ENCODE results near the gene XPR1.
"Not testable (repeated sequence)": the region's sequence is repeated elsewhere in the genome, so short reads cannot be mapped to it uniquely, and the experiment has no call there.

XPR1 gene

DNA sequence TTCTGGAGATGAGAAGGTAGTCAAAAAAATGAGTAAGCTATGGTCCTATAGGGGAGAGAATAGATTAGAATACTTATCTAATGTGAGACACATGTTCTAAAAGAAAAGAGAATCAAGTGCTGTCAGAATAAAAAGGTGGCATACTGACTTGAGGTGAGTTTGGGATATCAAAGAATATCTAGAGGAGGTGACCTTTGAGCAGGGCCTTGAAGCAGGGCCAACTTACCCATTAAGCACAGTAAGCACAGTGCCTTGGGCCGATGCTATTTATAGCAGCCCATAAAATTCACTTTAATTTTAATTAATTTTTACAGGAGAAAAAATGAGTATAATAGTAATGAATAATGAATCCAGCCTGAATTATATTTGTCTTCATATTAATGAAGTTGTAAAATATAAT lies 92.2 kb downstream of the XPR1 start:
- no peak for DNase-seq

GRCh38 chr1:180726024-180726423 lies 94.2 kb downstream of the XPR1 start:
- not testable (repeated sequence) for DNase-seq

DNA sequence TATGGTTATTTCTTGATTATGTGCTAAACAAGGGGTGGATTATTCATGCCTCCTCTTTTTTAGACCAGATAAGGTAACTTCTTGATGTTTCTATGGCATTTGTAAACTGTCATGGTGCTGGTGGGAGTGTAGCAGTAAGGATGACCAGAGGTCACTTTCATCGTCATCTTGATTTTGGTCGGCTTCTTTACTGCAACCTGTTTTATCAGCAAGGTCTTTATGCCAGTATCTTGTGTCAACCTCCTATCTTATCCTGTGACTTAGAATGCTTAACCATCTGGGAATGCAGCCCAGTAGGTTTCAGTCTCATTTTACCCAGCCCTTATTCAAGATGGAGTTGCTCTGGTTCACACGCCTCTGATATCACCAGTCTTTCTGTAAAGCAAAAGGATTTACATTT lies 95.9 kb downstream of the XPR1 start:
- DNase-seq, result not testable (repeated sequence)

GRCh38 chr1:180728472-180729106 lies 96.8 kb downstream of the XPR1 start:
- DNase-seq, result no peak

- DNase-seq, result no peak
Observed at GRCh38 chr1:180731131-180731530, 99.3 kb downstream of the XPR1 start.

DNA sequence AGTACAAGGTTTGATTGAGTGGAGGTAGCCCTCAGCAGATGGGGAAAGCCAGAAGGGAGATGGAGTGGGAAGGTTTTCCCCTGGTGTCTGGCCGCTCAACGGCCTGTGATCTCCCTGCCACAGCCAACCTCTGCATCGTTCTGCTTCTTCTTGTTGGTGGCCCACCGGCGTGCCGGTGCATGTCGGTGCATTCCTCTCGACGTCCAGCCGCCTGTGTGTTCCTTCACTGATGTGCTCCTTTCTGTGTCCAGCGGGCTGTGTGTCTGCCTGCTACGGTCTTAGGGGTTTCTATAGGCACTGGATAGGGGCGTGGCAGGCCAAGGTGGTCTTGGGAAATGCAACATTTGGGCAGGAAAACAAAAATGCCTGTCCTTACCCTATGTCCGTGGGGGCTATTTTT lies 101.0 kb downstream of the XPR1 start:
- DNase-seq, result no peak

DNA sequence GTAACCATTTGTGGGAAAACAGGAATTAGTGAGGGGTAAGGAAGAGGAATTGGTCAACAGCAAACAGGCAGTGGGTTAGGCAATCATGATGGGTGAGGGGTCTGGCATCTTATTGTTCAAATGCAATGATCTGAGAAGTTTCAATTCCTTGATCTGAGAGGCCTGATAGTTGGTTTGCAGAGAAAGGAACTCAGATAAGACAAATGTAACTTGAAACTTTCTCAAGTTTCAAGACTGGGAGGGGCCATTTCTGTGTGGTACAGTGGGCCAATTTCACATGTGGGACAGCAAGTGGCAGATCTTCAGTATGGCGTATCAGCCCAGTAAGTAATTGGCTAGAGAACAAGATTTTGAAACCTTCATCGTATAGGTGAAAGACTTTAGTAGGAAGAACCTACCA lies 102.5 kb downstream of the XPR1 start:
- no peak for DNase-seq

DNA sequence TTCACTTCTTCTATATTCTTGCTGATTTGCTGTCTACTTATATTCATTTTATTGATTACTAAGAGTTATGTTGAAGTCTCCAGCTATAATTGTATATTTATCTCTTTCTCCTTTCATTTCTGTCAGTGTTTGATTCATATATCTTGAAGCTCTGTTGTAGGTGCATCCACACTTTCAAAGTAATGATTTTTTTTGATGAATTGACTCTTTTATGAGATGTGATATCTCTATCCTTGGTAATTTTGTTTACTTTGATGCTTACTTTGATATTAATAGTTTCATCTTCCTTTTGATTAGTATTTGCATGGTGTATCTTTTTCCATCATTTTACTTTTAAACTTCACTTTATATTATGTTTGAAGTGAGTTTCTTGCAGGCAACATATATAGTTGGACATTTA lies 110.8 kb downstream of the XPR1 start:
- DNase-seq, result no peak

DNA sequence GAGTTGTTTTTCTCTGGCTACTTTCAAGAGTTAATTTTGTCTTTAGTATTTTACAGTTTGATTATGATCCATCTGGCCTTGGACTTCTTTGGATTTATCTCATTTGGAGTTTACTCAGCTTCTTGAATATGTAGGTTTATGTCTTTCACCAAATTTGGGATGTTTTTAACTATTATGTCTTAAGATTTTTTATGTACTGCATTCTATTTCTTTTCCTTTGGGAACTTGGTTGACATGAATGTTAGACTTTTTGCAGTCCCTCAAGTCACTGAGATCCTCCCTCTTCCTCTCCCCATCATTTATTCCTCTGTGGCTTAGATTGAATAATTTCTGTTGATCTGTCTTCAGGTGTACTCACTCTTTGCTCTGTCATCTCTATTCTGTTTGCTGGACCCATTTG lies 112.0 kb downstream of the XPR1 start:
- no peak for DNase-seq

GRCh38 chr1:180745098-180745497 lies 113.3 kb downstream of the XPR1 start:
- no peak for DNase-seq

DNA sequence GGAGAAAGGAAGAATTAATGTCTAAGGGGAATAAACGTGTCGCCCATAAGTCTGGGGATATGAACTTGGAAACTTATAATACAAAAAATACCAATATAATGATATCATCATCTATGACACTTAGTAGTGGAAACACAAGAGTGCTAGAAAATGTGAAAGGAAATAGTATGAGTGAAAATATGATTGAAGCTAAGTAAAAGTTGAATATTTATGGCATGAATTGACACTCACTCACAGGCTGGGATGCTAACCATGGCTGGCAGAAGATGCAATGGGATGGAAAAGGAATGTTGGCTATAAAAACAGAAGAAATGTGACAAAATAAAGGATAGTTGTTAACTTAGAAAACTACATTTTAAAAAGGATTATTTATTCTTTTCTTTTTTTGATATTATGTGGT lies 120.1 kb downstream of the XPR1 start:
- no peak for DNase-seq

DNA sequence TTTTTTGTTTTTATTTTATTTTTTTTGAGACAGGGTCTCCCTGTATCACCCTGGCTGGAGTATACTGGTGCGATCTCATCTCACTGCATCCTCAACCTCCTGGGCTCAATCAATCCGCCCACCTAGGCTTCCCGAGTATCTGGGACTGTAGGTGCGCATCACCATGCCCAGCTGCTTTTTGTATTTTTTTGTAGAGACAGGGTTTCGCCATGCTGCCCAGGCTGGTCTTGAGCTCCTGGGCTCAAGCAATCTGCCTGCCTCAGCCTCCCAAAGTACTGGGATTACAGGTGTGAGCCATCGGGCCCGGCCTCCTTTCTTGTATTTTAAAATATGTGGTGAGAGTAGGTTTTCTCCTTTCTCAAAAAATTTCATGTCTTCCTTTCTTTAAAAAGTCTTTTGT lies 122.6 kb downstream of the XPR1 start:
- no peak for DNase-seq

DNA sequence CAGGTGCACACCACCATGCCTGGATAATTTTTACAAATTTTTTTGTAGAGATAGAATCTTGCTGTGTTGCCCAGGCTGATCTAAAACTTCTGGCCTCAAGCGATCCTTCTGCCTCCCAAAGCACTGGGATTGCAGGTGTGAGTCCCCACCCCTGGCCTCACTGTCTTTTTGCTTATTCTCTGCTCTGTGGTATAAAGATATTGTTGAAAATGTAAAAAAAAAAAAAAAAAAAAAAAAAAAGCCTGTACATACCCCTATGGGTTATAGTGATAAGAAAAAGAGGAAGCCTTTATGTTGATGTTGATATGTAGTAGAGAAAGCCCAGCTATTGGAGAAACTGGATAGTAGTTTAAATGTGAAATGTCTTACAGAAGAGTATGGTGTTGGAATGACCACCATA lies 125.8 kb downstream of the XPR1 start:
- DNase-seq, result no peak

DNA sequence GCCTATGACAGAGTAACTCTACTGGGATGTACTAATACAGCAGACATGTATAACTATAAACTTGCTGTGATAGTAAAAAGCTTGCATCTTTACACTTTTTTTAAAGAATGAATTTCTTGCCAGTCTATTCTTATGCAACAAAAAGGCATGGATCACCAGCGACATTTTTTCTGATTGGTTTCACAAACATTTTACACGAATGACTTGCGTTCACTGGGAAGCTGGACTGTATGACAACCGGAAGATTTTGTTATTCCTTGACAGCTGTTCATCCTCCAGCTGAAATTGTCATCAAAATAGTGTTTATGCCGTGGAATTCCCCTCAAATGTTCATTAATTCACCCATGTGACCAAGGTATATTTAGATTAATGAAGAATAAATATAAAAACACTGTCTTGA lies 131.0 kb downstream of the XPR1 start:
- DNase-seq, result no peak

DNA sequence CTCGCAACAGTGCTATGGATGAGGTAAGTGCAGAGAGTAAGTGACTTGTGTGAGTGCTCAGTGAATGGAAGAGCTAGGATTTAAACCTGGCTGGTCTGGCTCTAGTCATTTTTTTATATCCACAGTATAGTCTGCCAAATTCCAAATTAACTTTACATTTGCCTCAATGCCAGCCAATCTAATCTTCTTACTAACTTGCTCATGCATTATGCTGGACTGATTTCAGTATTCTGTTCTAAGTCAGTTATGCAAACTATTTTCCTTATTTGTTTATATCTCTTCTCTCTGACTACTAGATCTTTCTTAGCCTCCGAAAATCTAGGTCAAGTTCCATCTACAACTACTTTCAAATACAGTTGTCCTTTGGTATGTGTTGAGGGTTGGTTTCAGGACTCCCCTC lies 133.3 kb downstream of the XPR1 start:
- DNase-seq, result peak; percentile 70 to 83

- DNase-seq, result no peak
Observed at GRCh38 chr1:180769889-180770288, 138.1 kb downstream of the XPR1 start.

DNA sequence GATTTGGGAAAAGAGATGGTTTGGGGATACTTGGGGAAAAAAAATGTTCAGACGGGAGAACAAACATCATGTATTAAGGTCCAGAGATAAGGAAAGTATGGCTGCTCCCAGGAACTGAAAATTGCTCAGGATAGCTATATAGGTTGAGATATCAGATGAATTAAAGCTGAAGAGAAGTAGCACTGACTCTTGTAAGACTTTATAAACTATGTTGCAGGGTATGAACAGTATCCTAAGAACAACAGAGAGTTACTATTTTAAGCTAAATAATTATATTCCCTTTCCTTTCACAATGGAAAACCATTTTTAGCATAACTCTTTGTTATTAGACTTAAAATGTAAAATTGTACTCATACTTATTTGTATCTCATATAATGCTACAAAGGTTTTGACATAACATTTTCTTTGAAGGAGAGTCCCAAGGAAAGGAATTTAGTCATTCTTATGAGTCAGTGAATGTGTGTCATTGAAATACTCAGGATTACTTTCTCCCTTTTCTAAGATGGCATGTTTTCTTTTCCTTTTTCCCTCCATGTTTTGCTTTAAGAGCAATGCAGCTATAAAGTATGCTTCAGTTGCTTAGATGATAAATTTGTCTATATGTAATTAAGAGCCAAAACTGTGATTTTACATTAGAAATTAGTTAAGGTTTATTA lies 141.5 kb downstream of the XPR1 start:
- DNase-seq, result no peak

- DNase-seq, result no peak
Observed at GRCh38 chr1:180775801-180776200, 144.0 kb downstream of the XPR1 start.

DNA sequence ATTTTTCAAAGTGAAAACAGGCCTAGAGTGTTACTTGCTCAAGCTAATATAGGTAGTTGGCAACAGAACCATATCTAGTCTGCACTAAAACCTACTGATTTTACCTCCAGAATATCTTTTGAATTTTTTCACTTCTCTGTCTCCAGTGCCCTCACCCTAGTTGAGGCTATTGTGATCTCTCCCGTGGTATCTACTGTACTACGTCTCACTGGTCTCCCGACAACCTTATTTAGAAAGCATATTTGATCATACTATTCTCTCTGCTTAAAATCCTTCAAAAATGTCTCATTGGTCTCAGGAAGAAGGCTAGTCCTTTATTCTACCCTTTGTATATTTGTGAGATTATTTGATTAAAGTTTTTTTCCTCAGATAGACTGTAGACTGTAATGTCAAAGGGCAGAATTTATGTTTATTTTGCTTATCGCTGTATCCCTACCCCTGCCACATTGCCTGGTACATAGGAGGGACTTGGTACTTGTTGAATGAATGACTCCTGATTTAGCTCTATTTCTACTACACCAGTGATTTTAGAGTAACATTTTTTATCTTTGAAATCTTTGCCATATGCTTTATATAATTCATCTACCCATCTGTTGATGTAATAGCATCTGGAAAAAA lies 145.4 kb downstream of the XPR1 start:
- DNase-seq, result no peak

GRCh38 chr1:180778782-180779398 lies 147.1 kb downstream of the XPR1 start:
- peak; percentile 38 to 68 for DNase-seq

- DNase-seq, result peak in 1 of 2 experiments; percentile 28
Observed at GRCh38 chr1:180779584-180779983, 147.8 kb downstream of the XPR1 start.

DNA sequence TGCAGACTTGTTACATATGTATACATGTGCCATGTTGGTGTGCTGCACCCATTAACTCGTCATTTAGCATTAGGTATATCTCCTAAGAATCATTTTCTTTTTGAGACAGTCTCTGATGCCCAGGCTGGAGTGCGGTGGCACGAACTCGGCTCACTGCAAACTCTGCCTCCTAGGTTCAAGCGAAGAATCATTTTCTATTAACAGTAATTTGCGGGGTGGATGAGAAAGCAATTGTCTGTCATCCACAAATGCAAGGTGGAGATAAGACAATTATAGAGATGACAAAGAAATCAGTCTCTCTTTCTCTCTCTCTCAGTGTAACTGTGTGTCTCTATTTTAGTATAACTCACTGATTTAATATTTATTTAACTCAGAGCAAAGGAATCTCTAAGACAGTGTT lies 149.9 kb downstream of the XPR1 start:
- DNase-seq, result no peak

- DNase-seq, result no peak
Observed at GRCh38 chr1:180785291-180785690, 153.5 kb downstream of the XPR1 start.

GRCh38 chr1:180785887-180786286 lies 154.1 kb downstream of the XPR1 start:
- DNase-seq, result no peak
